CD4-positive, alpha-beta T cell (primary cell): ENCODE results near the gene RAB31. TPM values are rescaled to one million over a fixed set of nuclear protein-coding genes. Genes with fewer than 3 reads are reported as not detected.

Experiments used
- ATAC-seq: fragments of 200-7000 bp; cut with Tn5 transposase; one replicate; pipeline ENCODE4 v1.10.0; 2022; ENCODE audit warnings: mild to moderate bottlenecking; ENCODE audit not compliant: poor library complexity
- CTCF ChIA-PET: fragments of 350-600 bp; sonication (Branson Sonifier 250); formaldehyde crosslinking; loops from one replicate; lab custom pipeline; 2021; ENCODE audit warnings: antibody characterized with exemption, inconsistent platforms; lab: Charles Lee
- POLR2A ChIA-PET: fragments of 350-600 bp; sonication (Branson Sonifier 250); formaldehyde crosslinking; loops from one replicate; lab custom pipeline; 2021; ENCODE audit warnings: antibody characterized with exemption, inconsistent platforms; lab: Charles Lee
- DNase-seq, 14 experiments: peaks; one replicate each; pipeline ENCODE4 v3.0.0-alpha.2; 2013 to 2020; ENCODE audit warnings: mixed read lengths in 2 of 14
- H3K27ac ChIP-seq, 2 donors: one replicate each; pipeline versions ENCODE4 v1.5.1 to v1.7.0; 2013; ENCODE audit warnings: low read length in 2 of 2, low read depth in 1 of 2, mild to moderate bottlenecking in 1 of 2
- H3K27me3 ChIP-seq, 2 experiments: 1 replicate in 1 of 2; 2 replicates in 1 of 2; pipeline versions ENCODE4 v1.6.1 to v1.7.0; 2013; ENCODE audit warnings: low read length in 2 of 2, control low read depth in 1 of 2, mild to moderate bottlenecking in 1 of 2, moderate library complexity in 1 of 2; ENCODE audit not compliant: insufficient read depth in 2 of 2, control insufficient read depth in 1 of 2
- H3K36me3 ChIP-seq: one replicate; pipeline ENCODE4 v1.6.1; 2013; ENCODE audit warnings: low read length, control low read depth; ENCODE audit not compliant: insufficient read depth
- H3K4me1 ChIP-seq: one replicate; pipeline ENCODE4 v1.6.1; 2013; ENCODE audit warnings: low read length, control low read depth; ENCODE audit not compliant: insufficient read depth
- H3K4me3 ChIP-seq: one replicate; pipeline ENCODE4 v1.5.1; 2013; ENCODE audit warnings: mild to moderate bottlenecking, low read length, moderate library complexity
- H3K9me3 ChIP-seq, 2 experiments: 1 replicate in 1 of 2; 2 replicates in 1 of 2; pipeline versions ENCODE4 v1.6.1 to v1.7.0; 2013; ENCODE audit warnings: low read length in 2 of 2, mild to moderate bottlenecking in 2 of 2, control low read depth in 1 of 2, moderate library complexity in 1 of 2; ENCODE audit not compliant: control insufficient read depth in 1 of 2, insufficient read depth in 1 of 2
- H3K27ac Mint-ChIP-seq: one replicate; pipeline ENCODE4 v1.8.0; 2020; ENCODE audit warnings: mixed read lengths
- H3K27me3 Mint-ChIP-seq: one replicate; pipeline ENCODE4 v1.8.0; 2021; ENCODE audit warnings: mixed read lengths
- H3K36me3 Mint-ChIP-seq: one replicate; pipeline ENCODE4 v1.8.0; 2021; ENCODE audit warnings: low read depth, mixed read lengths
- H3K4me1 Mint-ChIP-seq: one replicate; pipeline ENCODE4 v1.8.0; 2021; ENCODE audit warnings: low read depth, mixed read lengths
- H3K4me3 Mint-ChIP-seq: one replicate; pipeline ENCODE4 v1.8.0; 2020; ENCODE audit warnings: mild to moderate bottlenecking, mixed read lengths
- H3K9me3 Mint-ChIP-seq: one replicate; pipeline ENCODE4 v1.8.0; 2020; ENCODE audit warnings: mixed read lengths
- intact Hi-C, 2 experiments: fragments of 100-400 bp; cut with DNase I in 1 of 2; cut with micrococcal nuclease in 1 of 2; formaldehyde crosslinking; loops; one replicate each; pipeline versions ENCODE4 v1.15.1 to v1.9.0; 2023 to 2025; cut with DNase I, micrococcal nuclease
- total RNA-seq, 174 experiments: library from RNA in 2 of 174; stranded (reverse) in 2 of 174; gene quantifications; one replicate each; pipeline ENCODE4 v1.2.3 and lab custom pipeline; 2021 to 2026
- TF ChIP-seq, protein P1 (sequence below): fragments of 200-600 bp; IDR thresholded peaks from one replicate; pipeline ENCODE4 v1.8.0; 2022; ENCODE audit warnings: antibody characterized with exemption, mild to moderate bottlenecking

RAB31 gene
- total RNA-seq, 2 experiments from 2014 or later = 1.1 to 1.3 TPM

DNA sequence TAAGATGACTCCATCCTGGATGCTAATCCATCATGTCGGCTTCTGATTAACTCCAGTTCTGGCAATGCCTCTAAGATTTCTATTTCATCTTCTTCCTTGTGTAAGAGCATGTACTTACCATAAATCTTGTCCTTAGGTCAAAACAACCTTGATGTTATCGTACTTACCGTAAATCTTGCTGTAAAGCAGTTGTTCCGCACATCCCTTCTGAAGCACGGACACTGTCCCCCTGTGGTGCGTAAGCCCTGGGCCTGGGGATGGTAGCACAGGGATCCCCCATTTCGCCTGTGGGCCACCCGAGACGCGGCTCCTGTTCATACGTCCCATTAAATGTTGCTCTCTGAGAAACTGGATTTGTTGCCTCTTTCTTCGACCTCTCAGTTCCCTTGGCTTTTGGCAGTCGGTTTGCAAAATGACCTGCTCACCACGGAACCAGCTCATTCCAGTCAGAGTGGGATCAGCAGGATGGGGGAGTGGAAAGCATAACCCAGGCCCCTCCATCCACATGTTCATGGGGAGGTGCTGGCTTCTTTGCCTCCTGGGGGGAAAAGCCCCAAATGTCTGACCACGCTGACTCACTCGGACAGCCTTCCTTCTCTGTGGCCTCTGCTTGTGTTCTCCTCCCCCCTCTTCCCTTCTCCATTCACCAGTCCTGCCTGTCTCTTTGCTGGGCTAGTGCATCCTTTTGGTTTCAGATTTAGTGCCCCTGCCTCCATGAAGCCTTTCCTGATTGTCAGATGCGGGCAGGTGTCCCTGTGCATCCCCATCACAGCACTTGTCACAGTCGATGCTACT, 49.9 kb downstream of the RAB31 start:
- Histone ChIP-seq H3K4me3 (no peak overlapping the region), H3K36me3 (no peaks in the 10 kb centered on the region), H3K27me3 (peaks cover 0 to 3% of the 10 kb centered on the region in 2 experiments), H3K4me1 (no peaks in the 10 kb centered on the region), H3K27ac (no peak overlapping the region), H3K9me3 (no peaks in the 10 kb centered on the region)
- Mint-ChIP-seq H3K27me3 (peaks cover 5% of the 10 kb centered on the region), H3K36me3 (no peaks in the 10 kb centered on the region), H3K4me3 (no peak overlapping the region), H3K27ac (no peak overlapping the region), H3K9me3 (no peaks in the 10 kb centered on the region), H3K4me1 (no peaks in the 10 kb centered on the region)
- TF ChIP-seq, protein P1, sequence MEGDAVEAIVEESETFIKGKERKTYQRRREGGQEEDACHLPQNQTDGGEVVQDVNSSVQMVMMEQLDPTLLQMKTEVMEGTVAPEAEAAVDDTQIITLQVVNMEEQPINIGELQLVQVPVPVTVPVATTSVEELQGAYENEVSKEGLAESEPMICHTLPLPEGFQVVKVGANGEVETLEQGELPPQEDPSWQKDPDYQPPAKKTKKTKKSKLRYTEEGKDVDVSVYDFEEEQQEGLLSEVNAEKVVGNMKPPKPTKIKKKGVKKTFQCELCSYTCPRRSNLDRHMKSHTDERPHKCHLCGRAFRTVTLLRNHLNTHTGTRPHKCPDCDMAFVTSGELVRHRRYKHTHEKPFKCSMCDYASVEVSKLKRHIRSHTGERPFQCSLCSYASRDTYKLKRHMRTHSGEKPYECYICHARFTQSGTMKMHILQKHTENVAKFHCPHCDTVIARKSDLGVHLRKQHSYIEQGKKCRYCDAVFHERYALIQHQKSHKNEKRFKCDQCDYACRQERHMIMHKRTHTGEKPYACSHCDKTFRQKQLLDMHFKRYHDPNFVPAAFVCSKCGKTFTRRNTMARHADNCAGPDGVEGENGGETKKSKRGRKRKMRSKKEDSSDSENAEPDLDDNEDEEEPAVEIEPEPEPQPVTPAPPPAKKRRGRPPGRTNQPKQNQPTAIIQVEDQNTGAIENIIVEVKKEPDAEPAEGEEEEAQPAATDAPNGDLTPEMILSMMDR = no peak
- DNase-seq = peak in 2 of 14 experiments; percentile 44 to 49
- no peak for ATAC-seq
- intact Hi-C loops = no loop called here
- POLR2A ChIA-PET = no interaction called here
- CTCF ChIA-PET = no interaction called here

DNA sequence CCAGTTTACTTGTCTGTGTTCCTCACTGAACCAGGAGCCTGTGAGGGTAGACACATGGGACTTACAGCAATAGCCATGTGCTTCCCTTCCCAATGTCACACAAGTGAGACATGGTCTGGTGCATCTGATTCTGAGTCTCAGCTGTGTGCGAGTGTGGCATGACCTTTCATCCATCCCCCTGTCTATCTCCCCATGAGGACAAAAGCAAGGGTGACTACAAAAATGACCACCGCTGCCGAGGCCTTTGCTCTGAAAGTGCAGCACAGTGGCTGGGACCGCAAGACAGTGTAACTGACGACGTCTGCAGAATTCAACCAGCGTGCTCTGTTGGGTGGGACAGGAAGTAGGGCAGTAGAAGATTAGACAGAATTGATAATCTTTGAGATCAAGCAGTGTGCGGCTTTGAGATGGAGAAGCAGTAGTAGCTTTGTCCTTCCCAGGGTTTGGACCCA, 50.5 kb downstream of the RAB31 start:
- ATAC-seq = no peak
- Histone ChIP-seq H3K27ac (no peak overlapping the region), H3K36me3 (no peaks in the 10 kb centered on the region), H3K4me1 (no peaks in the 10 kb centered on the region), H3K27me3 (peaks cover 0 to 3% of the 10 kb centered on the region in 2 experiments), H3K9me3 (no peaks in the 10 kb centered on the region), H3K4me3 (no peak overlapping the region)
- TF ChIP-seq, protein P1 = no peak
- intact Hi-C loops = no loop called here
- no peak overlapping the region for H3K4me3 Mint-ChIP-seq
- CTCF ChIA-PET = no interaction called here
- peaks cover 5% of the 10 kb centered on the region for H3K27me3 Mint-ChIP-seq
- H3K4me1 Mint-ChIP-seq = no peaks in the 10 kb centered on the region
- H3K27ac Mint-ChIP-seq = no peak overlapping the region
- POLR2A ChIA-PET = no interaction called here
- H3K9me3 Mint-ChIP-seq = no peaks in the 10 kb centered on the region
- H3K36me3 Mint-ChIP-seq = no peaks in the 10 kb centered on the region
- DNase-seq = no peak

DNA sequence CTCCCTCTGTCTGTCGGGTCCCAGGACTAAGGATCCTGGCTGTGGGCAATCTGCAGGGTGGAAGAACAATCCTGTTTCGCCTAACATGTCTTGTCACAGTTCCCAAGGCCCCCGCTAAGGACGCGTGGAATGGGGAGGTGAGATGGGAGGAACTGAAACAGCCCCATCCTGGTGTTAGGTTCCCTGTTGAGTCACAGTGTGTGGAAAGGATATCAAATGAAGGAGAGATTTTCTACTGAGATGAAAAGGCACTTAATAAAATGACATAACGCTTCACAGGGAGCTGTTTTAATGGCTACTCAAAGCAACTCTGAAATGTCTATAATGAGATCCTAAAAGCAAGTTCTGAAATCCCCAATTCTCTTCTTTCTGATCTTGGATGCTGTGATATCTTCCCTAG, 52.5 kb downstream of the RAB31 start:
- Histone ChIP-seq H3K4me1 (no peaks in the 10 kb centered on the region), H3K36me3 (no peaks in the 10 kb centered on the region), H3K27ac (no peak overlapping the region), H3K27me3 (peaks cover 0 to 3% of the 10 kb centered on the region in 2 experiments), H3K4me3 (no peak overlapping the region), H3K9me3 (no peaks in the 10 kb centered on the region)
- intact Hi-C loops = no loop called here
- ATAC-seq (no peak), DNase-seq (peak in 1 of 14 experiments; percentile 26)
- Mint-ChIP-seq H3K27ac (no peak overlapping the region), H3K9me3 (no peaks in the 10 kb centered on the region), H3K4me1 (no peaks in the 10 kb centered on the region), H3K36me3 (no peaks in the 10 kb centered on the region), H3K4me3 (no peak overlapping the region), H3K27me3 (peaks cover 5% of the 10 kb centered on the region)
- TF ChIP-seq, protein P1 = no peak
- ChIA-PET CTCF (no interaction called here), POLR2A (no interaction called here)
